GM19238 (cell line): ENCODE data around the gene PDE7B.
"Not testable (repeated sequence)": the region's sequence is repeated elsewhere in the genome, so short reads cannot be mapped to it uniquely, and the experiment has no call there.

Experiments
- DNase-seq: peaks from one replicate; pipeline ENCODE4 v3.0.0; 2011; ENCODE audit warnings: low spot score; ENCODE audit not compliant: insufficient read length

PDE7B gene

DNA sequence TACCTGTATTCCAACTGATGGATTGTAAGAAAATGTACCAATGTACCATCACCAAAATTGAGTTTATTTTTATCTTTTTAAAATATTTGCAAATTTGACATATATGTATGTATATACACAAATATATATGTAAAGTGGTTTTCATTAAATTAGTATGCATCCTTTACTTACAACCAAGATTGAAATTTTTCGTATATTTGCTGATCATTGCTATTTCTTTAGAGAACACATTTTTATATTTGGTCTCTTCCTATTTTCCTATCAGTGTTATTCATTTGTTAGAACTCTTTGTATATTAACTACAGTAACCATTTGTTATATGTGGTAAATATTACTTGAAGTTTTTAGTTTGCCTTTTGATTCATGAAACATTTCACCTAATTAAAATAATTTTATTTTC, 324.4 kb downstream of the PDE7B start:
- DNase-seq: no peak

DNA sequence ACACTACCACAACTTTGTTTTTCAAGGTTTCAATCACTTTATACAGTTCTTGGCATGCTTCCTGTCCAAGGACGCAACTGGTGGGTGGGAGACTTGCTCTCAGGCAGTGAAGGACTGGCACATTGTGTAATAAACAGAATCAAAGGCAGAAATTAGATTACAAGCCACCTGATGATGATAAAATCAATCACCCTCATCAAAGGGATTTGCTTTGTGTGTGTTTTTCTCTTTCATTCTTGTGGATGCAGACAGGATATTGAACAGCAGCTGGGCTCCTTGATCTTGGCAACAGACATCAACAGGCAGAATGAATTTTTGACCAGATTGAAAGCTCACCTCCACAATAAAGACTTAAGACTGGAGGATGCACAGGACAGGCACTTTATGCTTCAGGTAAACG, 327.2 kb downstream of the PDE7B start:
- no peak for DNase-seq

DNA sequence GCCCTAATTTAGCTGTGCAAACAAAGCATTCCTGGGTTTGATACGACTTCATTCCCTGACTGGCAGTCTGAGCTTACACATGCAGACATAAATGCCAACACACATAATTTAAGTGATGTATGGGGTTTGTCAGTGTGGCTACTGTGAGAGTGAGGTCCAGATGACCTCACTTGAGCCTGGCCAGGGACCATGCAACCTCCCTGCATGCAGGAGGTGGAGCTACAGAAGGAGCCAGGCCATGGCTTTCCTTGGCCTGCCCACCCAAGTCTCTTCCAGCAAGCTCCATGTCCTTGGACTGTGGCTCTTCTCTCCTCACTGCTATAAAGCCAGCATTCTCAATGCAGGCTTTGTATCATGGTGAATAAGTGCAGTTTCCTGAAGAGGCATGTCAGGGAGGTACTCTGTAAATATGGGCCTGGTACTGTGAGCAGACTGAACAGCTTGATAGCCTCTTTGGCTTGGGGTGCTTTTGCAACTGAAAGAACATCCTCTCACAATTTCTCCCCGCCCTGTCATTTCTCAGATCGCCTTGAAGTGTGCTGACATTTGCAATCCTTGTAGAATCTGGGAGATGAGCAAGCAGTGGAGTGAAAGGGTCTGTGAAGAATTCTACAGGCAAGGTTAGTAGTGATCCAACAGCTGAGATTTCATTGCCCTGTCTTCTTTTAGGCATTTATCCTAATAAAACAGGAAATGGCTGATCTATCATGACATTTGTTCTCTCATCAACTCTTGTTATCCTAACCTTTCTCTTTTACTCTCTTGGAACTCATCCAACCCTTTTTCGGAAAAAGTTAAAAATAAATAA, 329.4 kb downstream of the PDE7B start:
- DNase-seq: no peak

DNA sequence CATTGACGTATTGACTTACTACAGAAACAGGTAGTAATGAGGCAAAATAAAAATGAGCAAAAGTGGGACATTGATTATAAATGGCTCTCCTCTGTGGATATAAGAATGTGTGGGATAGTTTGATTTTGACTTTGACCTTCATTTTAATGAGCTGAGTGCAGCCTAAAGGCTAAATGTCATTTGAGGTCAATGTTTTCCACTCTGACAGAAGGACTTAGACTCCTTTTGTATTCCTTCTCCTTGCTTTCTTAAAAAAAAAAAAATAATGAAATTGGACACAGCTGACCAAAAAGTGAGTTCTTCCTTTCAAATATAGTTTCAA, 330.0 kb downstream of the PDE7B start:
- no peak for DNase-seq

DNA sequence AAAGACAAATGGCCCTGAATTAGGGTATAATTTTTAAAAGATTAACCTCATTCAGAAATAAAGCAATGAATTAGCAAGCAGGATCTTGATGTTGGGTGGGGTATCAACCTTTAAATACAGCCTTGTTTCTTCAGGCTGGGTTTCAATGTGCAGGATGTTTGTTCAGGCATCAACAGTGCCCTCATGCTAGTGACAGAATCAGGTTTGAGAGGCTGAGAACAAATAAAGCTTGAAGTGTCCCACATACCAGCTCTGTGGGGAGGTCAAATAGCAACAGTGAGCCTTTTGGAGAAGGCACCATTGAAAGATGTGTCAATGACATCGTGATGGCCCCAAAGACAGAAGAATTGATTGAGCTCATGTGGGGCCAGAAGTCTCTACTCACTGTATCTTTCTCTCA, 330.4 kb downstream of the PDE7B start:
- DNase-seq: no peak

DNA sequence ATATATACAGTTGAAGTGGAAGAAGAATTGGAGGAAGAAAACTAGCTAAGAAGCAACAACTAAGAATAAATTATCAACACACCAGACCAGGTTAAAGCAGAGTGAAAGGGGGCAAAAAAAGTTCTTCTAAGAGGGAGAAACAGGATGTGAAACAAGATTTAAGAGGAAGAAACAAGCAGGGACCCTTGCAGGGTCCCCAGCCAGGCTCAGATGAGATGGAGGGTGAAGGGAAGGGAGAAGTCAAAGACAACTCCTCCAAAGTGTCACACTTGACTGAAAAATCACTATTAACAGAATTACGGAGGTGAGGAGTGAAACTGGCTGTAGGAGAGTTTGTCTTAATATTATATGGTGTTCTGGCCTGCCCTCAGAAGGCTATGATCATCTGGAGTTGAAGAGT, 333.2 kb downstream of the PDE7B start:
- DNase-seq: no peak

DNA sequence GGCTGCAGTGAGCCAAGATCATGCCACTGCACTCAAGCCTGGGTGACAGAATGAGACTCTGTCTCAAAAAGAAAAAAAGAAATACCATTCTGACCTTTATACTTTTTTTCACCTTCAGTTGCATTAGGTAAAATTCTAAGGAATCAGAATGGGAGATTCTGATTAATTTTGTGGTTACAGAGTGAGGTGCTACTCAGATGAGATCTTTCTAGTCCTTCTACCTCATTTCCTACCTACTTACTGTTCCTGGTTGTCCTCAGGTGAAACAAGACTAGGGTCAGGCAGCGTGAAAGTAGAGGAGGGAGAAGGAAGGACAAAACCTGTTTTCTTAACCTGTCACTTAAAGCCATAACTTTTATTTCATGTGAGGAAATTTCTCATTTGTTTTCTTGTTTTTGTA, 334.9 kb downstream of the PDE7B start:
- DNase-seq: no peak

DNA sequence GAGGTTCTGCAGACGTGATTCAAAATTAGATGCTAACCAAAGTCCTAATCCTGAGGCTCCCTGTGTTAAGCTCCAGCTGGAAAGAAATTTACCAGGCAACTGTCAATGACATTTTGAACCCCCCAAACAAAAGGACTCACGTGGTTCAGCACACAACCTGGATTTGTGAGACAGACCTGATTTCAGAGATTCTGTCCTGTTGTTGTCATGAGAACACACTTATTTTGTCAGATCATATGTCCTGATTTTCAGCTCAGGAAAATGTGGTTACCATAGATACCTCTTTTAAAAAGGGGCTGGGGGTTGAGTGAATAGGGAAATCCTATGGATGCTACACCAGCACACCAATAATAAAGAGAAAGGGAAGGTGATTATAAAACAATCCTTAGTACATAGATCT, 337.0 kb downstream of the PDE7B start:
- no peak for DNase-seq

DNA sequence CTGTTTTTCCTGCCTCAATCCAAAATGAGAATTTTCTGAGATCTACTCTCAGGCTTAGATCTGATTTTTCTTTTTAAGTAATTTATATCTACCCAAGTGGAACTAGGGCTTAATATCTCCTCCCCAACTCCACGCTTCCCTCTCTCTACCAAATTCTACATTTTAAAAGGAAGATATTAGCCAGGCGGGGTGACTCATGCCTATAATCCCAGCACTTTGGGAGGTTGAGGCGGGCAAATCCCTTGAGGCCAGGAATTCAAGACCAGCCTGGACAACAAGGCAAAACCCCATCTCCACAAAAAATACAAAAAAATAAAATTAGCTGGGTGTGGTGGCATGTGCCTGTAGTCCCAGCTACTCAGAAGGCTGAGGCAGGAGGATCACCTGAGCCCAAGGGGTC, 337.6 kb downstream of the PDE7B start:
- no peak for DNase-seq

DNA sequence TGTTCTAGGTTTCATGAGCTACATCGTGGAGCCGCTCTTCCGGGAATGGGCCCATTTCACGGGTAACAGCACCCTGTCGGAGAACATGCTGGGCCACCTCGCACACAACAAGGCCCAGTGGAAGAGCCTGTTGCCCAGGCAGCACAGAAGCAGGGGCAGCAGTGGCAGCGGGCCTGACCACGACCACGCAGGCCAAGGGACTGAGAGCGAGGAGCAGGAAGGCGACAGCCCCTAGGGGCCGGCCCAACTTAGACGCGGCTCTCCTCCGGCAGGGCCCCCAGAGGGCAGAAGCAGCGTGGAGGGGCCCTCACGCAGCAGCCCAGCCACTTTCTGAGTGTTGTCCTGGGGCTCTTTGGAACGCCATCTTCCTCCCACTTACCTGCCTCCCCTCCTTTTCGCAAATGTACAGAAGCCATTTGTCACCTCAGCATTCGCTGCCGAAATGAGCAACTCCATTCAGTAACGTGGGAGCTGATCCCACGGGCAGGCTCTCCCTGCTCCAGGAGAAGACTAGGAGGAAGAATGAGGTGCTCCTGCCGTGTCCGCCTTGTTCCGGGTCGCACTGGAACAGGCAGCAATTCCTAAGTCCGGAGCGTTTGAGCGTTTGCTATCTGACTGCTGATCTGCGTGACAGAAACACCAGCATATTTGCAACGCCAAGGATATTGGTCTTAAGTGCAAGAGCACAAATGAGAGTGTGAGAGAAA, 340.3 kb downstream of the PDE7B start:
- no peak for DNase-seq

DNA sequence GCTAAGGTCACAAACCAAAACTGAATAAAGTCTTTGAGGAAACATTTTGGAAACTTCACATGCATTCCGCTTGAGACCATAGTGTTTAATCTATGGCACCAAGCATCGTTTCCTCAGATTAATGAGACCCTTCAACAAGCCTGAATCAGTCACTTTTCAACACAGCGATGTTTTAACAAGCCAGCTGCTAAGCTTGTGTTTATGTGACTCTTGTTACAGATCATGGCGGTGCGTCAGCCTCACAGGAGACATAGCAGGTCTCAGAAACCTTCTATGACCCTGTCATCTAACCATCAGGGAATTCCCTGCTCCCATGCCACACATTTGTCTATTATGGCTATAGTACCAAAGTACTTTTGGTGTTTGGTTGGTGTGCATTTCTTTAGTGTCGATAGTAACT, 341.4 kb downstream of the PDE7B start:
- DNase-seq: no peak

DNA sequence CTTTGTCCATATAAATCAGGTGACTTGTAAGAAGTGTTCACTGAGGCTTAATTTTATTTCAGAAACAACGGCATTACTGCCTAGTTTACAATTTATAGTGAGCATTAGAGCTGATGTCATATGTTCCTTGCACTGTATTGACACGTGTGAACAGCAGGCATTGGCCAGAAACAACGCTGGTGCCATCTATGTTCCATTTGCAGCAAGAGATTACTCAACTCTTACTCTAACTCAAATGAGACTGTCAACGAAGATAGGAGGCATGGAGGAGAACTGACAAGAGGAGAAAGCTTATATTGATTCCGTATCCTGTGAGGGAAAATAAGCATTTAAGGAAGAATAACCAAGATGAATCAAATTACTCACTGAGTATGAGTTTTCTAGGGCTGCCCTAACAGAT, 350.2 kb downstream of the PDE7B start:
- DNase-seq: no peak

DNA sequence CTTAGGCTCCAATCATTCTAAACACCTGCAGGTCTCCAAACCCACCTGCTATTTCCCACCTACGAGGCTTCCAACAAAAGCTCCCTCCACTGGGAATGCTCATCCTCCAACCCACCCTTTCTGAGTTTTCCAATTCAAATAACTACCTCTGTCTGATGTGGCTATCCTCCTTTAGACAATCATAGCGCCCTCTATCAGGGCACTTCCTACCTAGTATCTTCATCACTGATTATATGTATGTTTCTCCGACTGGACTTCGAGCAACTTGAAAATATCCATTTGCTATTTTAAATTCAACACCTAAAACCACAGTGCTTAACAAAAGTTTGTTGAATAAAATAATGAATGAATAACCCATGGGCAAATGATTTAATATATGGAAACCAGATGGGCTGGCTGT, 357.3 kb downstream of the PDE7B start:
- DNase-seq: no peak

DNA sequence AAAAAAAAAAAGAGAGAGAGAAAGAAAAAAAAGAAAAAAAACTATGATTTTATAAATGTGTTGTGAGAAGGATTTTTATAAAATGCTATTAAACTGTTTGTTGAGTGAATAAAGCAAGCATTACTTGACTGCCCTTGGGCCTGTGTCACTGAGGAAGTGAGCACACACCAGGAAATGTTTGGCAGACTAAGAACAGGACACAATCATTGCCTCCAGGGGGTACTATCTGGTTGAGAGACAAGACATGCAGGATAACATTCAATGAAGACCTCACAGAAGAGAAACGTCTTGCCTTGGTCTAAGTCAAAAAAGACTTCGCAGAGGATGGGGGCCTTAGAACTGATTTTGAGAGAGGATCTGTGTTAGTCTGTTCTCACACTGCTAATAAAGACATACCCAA, 358.0 kb downstream of the PDE7B start:
- no peak for DNase-seq

DNA sequence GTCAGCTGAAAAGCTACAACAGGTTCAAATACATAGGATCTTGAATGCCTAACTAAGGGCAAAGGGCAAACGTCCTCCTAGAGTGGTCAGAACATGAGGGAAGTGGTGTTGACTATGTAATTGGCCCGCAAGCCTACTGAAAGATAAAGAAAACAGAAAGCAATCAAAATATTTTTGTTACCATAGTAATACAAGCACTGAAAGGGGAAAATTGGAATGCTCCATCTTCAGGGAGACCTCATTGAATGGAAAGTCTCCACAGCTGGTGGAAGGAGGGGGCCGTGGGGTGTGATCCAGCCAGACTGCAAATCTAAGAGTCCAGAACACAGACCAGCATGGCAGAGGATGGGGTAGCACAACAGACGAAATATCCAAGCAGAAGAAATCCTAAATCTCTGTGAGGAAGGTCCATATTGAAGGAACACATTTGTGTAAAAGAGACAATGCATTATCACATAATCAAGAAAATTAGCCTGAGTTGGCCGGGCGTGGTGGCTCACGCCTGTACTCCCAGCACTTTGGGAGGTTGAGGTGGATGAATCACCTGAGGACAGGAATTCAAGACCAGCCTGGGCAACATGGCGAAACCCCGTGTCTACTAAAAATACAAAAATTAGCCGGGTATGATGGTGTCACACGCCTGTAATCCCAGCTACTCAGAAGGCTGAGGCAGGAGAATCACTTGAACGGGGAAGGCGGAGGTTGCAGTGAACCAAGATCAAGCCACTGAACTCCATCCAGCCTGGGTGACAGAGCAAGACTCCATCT, 359.1 kb downstream of the PDE7B start:
- no peak for DNase-seq

DNA sequence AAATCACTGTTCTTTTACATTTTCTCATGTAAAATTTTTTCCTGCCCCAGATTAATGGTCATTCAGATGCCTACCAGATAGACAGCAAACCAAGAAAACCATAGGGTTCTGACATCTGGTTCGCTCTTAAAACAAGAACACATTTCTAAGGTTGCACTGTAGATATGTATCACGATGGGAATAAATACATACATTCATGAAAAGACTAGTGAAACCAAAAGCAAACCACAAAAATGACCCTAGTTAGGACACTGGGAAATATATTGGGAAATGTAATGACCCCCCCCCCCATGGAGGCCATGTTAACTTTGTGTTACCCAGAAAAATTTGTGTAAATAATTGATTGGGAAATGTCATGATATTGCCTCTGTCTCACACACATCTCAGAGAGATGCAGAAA, 361.1 kb downstream of the PDE7B start:
- no peak for DNase-seq

DNA sequence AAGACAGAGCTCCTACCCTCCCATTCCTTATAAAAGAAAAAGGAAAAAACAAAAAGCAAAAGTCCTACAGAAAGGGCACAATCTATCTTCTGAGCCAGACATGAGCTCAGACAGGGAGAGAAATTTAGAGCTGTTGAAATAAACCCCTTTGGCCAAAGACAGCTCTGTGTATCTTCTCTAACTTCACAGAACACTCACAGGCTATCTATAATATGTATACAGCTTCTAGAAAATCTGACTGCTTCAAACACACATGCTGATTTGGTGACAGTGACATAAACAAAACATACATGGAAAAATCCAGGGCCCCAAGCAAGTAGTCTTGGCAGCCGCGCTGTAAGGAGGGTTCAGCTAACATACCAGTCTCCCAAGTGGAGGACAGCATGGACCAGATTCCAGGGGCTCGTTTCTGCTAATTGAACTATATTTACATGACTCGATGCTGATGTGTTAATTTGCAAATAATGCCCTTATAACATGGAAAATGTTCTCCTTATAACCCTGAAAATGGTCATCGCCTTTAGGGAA, 361.6 kb downstream of the PDE7B start:
- no peak for DNase-seq

DNA sequence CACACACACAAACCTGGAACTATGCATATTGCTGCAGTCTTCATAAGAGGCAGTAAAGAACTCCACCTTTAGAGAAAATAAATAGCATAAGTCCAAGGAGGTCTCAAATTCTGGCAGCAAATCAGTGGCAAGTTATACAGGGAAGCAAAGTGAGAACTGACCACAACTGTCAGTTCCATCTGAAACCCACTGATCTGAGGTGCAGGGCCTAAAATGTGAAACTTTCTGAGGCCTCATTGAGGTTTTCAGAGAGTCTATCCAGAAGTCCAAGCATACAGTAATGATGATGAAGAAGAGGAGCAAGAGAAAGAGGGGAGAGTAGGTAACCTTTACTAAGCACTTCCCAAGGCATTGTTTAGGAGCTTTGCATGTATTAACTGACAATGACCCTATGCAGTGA, 362.4 kb downstream of the PDE7B start:
- no peak for DNase-seq

DNA sequence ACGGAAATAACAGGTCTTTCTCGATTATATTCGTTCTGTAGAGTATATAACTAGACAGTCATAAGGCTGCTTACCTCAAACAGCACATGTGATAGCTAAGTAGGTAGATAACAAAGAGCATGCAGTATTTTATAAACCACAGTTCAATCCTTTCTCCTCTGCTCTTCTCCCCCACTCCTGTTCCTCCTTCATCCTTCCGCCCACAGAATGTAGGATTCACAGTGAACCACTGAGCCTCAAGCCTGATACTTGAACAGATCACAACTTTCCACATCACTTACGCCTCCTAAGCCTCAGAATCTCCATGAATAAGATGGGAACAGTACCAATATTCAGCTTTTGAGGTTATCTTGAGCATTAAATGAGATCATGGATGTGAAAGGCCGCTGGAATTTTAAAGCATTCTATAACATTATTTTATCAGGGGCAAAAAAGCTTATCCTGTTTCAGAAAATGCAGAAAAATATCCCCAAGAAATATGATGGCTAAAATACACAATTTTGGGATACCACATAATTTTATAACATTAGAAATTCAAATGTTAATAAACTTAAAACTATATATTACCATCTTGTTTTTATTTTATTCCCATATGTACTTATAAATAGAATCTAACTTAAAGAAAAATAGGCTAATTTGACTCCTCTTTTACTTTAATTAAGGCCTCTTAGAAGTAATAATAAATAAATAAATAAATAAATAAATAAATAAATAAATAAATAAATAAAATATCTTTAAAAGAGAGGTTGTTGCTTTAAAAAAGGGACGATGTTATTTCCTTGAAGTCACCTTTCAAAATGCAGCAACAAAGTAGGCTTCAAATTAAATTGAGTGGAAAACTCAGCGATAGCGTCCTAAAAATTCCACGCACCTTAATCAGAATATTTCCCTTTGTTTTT, 365.3 kb downstream of the PDE7B start:
- DNase-seq: no peak

DNA sequence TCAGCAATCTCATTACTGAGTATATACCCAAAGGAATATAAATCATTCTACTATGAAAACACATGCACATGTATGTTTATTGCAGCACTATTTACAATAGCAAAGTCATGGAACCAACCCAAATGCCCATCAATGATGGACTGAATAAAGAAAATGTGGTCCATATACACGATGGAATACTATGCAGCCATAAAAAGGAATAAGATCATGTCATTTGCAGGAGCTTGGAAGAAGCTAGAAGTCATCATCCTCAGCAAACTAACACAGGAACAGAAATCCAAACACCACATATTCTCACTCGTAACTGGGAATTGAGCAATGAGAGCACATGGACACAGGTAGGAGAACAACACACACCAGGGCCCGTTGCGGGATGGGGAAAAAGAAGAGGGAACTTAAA, 373.5 kb downstream of the PDE7B start:
- DNase-seq: not testable (repeated sequence)

DNA sequence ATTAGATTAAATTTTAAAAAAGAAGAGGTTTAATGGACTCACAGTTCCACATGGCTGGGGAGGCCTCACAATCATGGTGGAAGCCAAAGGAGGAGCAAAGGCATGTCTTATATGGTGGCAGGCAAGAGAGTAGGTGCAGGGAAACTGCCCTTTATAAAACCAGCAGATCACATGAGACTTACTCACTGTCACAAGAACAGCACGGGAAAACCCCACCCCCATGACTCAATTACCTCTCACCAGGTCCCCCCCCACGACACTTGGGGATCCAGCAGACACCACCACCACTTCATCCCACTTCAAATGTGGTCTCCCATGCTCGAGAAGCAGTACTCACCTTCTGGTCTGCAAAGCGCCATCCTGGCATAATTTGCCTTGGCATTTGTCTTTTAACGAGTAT, 374.0 kb downstream of the PDE7B start:
- no peak for DNase-seq
